ENCODE results near the gene NKX2-1. TPM values are rescaled to one million over a fixed set of nuclear protein-coding genes. Genes with fewer than 3 reads are reported as not detected.

The NKX2-1 gene
- total RNA-seq: not detected

DNA sequence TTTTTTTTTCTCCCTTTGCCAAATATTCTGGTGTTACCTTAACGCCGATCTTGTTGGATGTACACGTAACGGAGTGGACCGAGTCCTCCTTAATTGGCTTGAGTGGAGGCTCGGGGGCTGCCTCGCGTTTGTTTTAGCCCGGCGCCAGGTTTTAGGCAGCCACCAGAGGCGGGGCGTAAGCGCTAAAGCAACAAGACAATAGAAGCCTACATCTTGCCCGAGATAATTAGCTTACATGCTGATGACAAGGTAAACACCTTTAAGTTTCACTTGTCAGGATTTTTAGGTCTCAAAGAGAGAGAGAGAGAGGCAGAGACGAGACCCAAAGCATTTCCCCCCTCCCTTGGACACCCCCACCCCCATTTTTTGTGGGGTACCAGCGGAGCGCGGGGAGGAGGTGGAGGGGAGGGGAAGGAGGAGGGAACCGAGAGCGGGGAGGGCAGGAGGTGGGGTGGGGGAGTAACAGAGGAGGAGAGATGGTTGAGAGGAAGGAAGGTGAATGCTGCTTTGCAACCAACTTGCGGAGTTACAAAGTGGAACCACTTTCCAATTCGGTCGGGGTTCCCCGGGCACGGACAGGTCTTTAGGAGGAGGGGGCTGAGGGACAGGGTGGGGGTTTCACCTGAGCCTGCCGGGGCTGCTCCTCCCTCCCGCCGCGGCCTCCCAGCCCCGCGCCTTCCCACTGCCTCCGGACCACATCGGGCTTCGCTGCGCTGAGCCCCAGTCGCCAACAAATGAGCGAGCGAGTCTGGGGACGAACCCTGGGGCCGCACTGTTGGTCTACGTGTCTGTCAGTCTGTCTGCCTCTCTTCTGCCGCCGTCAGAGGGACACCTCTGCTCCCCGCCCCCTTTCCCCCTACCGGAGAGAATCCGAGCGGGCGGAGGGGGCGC, at the start of gene NKX2-1:
Gene NKX2-1 (minus strand): TSS at position 802 of the 891 bp plus-strand sequence. CDS start 103 bp downstream, at position 699.
- DNase-seq (ENCODE audit: low spot score): no peak
- Histone ChIP-seq H3K4me1 (ENCODE audit: control insufficient read depth in 1 of 2, low read depth in 2 of 2) (peaks cover 24 to 55% of the 10 kb centered on the region in 2 donors), H3K9me3 (no peaks in the 10 kb centered on the region), H3K27ac (no peak within 1 kb of the TSS), H3K4me3 (peak within 1 kb of the TSS; percentile 66), H3K36me3 (no peaks in the 10 kb centered on the region), H3K27me3 (replicated peaks; ENCODE audit: insufficient read depth) (peaks cover 35% of the 10 kb centered on the region)
- ATAC-seq (ENCODE audit: insufficient number of reproducible peaks, low FRiP score, low read depth): no peak
- TF ChIP-seq, protein P1, sequence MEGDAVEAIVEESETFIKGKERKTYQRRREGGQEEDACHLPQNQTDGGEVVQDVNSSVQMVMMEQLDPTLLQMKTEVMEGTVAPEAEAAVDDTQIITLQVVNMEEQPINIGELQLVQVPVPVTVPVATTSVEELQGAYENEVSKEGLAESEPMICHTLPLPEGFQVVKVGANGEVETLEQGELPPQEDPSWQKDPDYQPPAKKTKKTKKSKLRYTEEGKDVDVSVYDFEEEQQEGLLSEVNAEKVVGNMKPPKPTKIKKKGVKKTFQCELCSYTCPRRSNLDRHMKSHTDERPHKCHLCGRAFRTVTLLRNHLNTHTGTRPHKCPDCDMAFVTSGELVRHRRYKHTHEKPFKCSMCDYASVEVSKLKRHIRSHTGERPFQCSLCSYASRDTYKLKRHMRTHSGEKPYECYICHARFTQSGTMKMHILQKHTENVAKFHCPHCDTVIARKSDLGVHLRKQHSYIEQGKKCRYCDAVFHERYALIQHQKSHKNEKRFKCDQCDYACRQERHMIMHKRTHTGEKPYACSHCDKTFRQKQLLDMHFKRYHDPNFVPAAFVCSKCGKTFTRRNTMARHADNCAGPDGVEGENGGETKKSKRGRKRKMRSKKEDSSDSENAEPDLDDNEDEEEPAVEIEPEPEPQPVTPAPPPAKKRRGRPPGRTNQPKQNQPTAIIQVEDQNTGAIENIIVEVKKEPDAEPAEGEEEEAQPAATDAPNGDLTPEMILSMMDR (IDR thresholded peaks at IDR 0.05): no peak

DNA sequence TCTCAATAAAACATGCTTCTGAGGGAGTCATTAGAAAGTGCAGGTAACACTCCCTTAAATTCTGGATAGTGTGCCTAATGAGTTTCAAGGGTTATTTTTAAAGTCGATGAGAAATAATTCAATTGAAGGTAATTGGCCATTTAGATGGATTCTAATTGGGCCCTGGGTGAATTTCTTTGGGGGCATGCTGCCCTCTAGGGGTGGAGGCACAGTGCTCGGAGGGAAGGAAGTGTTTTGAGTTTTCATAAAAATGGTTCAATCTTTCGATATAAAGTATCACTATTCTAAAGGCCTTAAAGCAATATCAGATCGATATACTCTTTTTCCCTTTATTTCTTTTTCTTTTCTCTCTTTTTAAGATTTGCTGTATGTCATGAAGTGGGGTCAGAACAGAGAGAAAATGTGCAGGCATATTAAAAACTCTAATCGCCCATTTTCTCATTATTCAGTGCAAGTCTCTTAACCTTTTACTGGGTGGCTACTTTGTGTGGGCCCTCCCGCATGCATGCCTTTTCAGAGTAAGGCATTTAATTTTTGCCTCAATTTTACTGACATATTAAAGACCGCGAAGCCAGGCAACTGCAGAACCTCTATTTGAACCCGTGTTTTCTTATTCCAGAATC, 36.9 kb upstream of the NKX2-1 start:
- no peaks in the 10 kb centered on the region for H3K9me3 ChIP-seq
- no peak overlapping the region for H3K4me3 ChIP-seq
- ATAC-seq (ENCODE audit: insufficient number of reproducible peaks, low FRiP score, low read depth): no peak
- H3K27me3 ChIP-seq (replicated peaks; ENCODE audit: insufficient read depth): no peaks in the 10 kb centered on the region
- no peak overlapping the region for H3K27ac ChIP-seq
- TF ChIP-seq, protein P1 (IDR thresholded peaks at IDR 0.05): peak; percentile 57
- H3K4me1 ChIP-seq (ENCODE audit: control insufficient read depth in 1 of 2, low read depth in 2 of 2): no peaks in the 10 kb centered on the region
- DNase-seq (ENCODE audit: low spot score): no peak
- H3K36me3 ChIP-seq: no peaks in the 10 kb centered on the region

DNA sequence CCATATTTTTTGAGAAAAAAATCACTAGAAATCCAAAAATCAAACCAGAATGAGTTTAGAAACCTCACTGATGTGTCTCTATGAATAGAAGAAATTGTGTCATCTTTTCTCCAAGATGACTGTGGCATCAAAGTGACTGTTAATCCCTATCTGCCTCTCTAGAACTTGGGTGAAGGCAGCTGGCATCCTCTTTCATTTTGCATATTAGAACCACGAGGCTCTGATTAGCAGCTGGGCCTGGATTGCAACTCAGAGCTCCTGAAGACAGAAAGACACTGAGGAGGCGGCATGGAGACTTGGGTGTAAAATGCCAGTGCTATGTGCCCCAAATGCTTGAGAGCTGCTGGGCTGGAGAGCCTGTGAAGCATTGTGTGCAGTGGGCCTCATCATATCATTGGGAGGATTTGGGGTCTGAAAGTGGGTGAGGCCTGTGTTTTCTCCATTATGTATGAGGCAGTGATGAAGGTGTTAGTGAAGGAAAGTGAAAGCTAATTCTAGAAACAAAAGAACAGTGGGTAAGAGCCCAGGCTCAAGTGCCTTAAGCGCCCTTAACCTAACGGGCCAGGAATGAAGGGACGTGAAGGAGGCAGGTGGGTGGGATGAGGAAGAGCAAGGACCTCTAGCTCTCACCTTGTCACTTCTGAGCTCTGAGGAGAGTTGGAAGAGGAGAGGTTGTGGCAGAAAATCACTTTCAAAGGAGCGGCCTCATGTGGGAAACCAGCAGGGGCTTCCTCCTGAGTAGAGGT, 36.1 kb upstream of the NKX2-1 start:
- Histone ChIP-seq H3K4me3 (no peak overlapping the region), H3K9me3 (no peaks in the 10 kb centered on the region), H3K27ac (no peak overlapping the region), H3K27me3 (replicated peaks; ENCODE audit: insufficient read depth) (no peaks in the 10 kb centered on the region), H3K36me3 (no peaks in the 10 kb centered on the region), H3K4me1 (ENCODE audit: control insufficient read depth in 1 of 2, low read depth in 2 of 2) (no peaks in the 10 kb centered on the region)
- TF ChIP-seq, protein P1 (IDR thresholded peaks at IDR 0.05): no peak
- DNase-seq (ENCODE audit: low spot score) (no peak), ATAC-seq (ENCODE audit: insufficient number of reproducible peaks, low FRiP score, low read depth) (no peak)

DNA sequence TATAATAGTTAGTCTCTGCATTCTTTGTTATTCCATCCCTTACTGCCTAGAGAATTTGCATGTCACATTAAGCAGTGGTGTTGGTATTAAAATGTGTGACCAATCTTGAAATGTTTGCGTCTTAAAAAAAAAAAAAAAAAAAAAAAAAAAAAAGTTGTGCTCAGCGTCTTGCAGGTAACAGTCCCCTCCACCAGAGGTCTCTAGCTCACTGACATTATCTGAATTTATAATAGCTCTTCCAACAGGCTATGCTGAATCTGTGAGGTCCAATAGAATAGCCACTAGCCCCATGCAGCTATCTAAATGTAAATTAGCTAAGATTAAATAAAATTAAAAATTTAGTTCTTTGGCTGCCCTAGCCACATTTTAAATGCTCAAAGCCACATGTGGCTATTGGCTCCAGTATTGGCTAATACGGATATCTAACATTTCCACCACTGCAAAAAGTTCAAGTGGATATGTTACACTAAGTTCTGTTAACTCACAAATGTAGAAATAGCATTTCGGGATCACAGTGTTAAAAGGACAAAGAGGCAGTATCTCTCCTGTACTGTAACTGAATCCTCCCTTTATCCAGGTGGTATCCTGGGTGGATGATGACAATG, 33.7 kb upstream of the NKX2-1 start:
- ATAC-seq (ENCODE audit: insufficient number of reproducible peaks, low FRiP score, low read depth) (no peak), DNase-seq (ENCODE audit: low spot score) (no peak)
- Histone ChIP-seq H3K27me3 (replicated peaks; ENCODE audit: insufficient read depth) (no peaks in the 10 kb centered on the region), H3K4me3 (no peak overlapping the region), H3K27ac (no peak overlapping the region), H3K4me1 (ENCODE audit: control insufficient read depth in 1 of 2, low read depth in 2 of 2) (no peaks in the 10 kb centered on the region), H3K36me3 (no peaks in the 10 kb centered on the region), H3K9me3 (no peaks in the 10 kb centered on the region)
- TF ChIP-seq, protein P1 (IDR thresholded peaks at IDR 0.05): peak; percentile 43

All from thoracic aorta (tissue), 2 donors.